ENCODE data around the gene B3GNT8.
"Not testable (repeated sequence)": the region's sequence is repeated elsewhere in the genome, so short reads cannot be mapped to it uniquely, and the experiment has no call there.

The B3GNT8 gene

DNA sequence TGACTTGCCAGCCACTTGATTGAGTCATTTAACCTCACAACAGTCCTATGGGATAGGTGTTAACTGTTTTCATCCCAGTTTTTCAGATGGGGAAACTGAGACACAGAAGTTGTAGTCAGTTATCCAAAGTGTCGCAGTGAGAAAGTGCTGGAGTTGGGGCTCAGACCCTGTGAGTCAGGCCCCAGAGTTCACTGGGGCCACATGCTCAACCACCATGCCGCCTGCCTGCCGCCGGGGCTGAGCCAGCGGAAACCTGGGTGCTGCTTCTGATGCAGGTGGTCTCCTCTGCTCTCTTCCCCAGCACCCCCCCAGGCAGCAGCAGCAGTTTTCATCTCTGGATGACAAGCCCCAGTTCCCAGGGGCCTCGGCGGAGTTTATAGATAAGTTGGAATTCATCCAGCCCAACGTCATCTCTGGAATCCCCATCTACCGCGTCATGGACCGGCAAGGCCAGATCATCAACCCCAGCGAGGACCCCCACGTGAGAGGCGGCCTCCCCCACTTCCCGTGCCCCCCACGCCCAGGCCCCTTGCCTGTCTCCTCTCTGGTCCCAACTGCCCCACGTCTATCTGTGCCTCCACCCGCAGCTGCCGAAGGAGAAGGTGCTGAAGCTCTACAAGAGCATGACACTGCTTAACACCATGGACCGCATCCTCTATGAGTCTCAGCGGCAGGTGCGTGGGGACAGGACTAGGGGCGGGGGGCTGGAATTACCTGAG is 16.7 kb downstream of the B3GNT8 start:
- Histone ChIP-seq H3K4me3 (ENCODE audit: low read length) (no peak overlapping the region), H3K36me3 (ENCODE audit: control insufficient read depth, low read depth, low read length) (no peaks in the 10 kb centered on the region), H3K9ac (ENCODE audit: low read length) (no peak overlapping the region), H3K4me1 (ENCODE audit: control insufficient read depth, low read depth, low read length) (peaks cover 6% of the 10 kb centered on the region), H3K9me3 (ENCODE audit: control insufficient read depth, low read depth, low read length) (no peaks in the 10 kb centered on the region), H3K27me3 (ENCODE audit: control insufficient read depth, insufficient read depth, low read length) (no peaks in the 10 kb centered on the region), H3K27ac (ENCODE audit: low read length) (no peak overlapping the region)

DNA sequence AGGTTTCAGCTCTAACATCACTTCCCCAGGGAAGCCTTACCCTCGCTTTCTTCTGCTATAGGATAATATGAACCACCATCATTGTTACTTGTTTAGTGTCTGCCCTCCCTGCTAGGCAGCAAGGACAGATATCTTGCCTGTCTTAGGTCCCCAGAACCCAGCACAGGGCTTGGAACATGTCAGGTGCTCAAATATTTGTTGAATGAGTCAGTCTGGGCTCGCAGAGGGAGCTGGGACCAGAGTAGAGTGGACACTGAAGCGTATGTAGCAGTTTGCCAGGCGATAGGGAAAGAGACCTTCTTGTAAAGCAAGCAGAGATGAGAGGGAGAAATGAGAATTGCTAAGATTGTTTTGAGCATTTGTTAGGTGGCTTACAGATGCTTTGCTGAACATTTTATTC is 17.9 kb downstream of the B3GNT8 start:
- H3K4me3 ChIP-seq (ENCODE audit: low read length) = no peak overlapping the region
- H3K4me1 ChIP-seq (ENCODE audit: control insufficient read depth, low read depth, low read length) = peaks cover 6% of the 10 kb centered on the region
- H3K27ac ChIP-seq (ENCODE audit: low read length) = no peak overlapping the region
- no peaks in the 10 kb centered on the region for H3K9me3 ChIP-seq (ENCODE audit: control insufficient read depth, low read depth, low read length)
- H3K27me3 ChIP-seq (ENCODE audit: control insufficient read depth, insufficient read depth, low read length) = no peaks in the 10 kb centered on the region
- H3K9ac ChIP-seq (ENCODE audit: low read length) = no peak overlapping the region
- no peaks in the 10 kb centered on the region for H3K36me3 ChIP-seq (ENCODE audit: control insufficient read depth, low read depth, low read length)

DNA sequence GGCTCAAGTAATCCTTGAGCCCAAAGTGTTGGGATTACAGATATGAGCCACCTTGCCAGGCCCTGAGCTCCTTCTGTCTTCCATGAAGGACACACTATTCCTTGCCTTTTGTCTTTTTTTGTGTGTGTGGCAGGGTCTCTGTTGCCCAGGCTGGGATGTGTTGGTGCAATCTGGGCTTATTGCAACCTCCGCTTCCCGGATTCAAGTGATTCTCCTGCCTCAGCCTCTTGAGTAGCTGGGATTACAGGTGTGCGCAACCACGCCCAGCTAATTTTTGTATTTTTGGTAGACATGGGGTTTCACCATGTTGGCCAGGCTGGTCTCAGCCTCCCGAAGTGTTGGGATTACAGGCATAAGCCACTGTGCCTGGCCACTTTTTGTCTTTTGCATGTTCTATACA is 18.3 kb downstream of the B3GNT8 start:
- not testable (repeated sequence) for H3K9me3 ChIP-seq (ENCODE audit: control insufficient read depth, low read depth, low read length); H3K4me3 ChIP-seq (ENCODE audit: low read length); H3K27ac ChIP-seq (ENCODE audit: low read length); H3K9ac ChIP-seq (ENCODE audit: low read length); H3K4me1 ChIP-seq (ENCODE audit: control insufficient read depth, low read depth, low read length); H3K27me3 ChIP-seq (ENCODE audit: control insufficient read depth, insufficient read depth, low read length); H3K36me3 ChIP-seq (ENCODE audit: control insufficient read depth, low read depth, low read length)

DNA sequence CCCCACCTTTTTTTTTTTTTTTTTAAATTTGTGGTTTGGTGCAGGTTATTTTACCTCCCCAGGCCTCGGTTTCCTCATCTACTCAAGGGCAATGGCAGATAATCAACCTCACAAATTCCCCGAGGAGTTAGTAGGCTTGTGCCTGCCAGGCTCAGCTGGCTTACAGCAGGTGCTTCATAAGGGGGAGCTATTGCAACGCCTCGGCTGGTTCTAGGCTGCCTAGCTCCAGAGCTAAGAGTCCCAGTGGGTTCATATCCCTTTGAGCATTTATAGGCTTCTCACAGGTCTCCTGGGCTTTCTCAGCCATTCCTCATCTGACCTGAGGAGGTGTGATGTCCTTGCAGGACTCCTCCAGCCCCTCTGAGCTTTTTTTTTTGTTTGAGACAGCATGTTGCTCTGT is 18.9 kb downstream of the B3GNT8 start:
- Histone ChIP-seq H3K27me3 (ENCODE audit: control insufficient read depth, insufficient read depth, low read length) (no peaks in the 10 kb centered on the region), H3K9me3 (ENCODE audit: control insufficient read depth, low read depth, low read length) (no peaks in the 10 kb centered on the region), H3K9ac (ENCODE audit: low read length) (no peak overlapping the region), H3K36me3 (ENCODE audit: control insufficient read depth, low read depth, low read length) (no peaks in the 10 kb centered on the region), H3K27ac (ENCODE audit: low read length) (no peak overlapping the region), H3K4me1 (ENCODE audit: control insufficient read depth, low read depth, low read length) (peaks cover 6% of the 10 kb centered on the region), H3K4me3 (ENCODE audit: low read length) (no peak overlapping the region)

DNA sequence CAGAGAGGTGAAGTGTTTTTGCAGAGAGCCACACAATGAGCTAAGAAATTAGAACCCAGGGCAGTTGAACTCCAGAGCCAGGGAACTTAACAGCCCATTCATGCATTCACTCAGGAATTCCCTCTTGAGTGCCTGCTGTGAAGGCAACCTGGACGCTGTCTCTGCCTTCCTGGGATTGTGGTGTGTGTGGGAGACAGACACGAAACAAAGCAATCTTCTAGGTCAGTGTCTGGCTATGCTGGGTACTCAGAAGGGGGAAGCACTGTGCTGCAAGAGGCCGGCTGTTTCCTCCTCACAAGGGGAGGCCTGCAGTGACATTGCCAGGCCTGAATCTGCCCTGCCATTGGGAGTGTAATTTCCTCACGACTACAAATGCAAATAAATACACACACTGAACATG is 19.9 kb downstream of the B3GNT8 start:
- H3K9me3 ChIP-seq (ENCODE audit: control insufficient read depth, low read depth, low read length) = no peaks in the 10 kb centered on the region
- no peaks in the 10 kb centered on the region for H3K36me3 ChIP-seq (ENCODE audit: control insufficient read depth, low read depth, low read length)
- H3K27ac ChIP-seq (ENCODE audit: low read length) = no peak overlapping the region
- peaks cover 6% of the 10 kb centered on the region for H3K4me1 ChIP-seq (ENCODE audit: control insufficient read depth, low read depth, low read length)
- no peak overlapping the region for H3K9ac ChIP-seq (ENCODE audit: low read length)
- H3K27me3 ChIP-seq (ENCODE audit: control insufficient read depth, insufficient read depth, low read length) = no peaks in the 10 kb centered on the region
- no peak overlapping the region for H3K4me3 ChIP-seq (ENCODE audit: low read length)

DNA sequence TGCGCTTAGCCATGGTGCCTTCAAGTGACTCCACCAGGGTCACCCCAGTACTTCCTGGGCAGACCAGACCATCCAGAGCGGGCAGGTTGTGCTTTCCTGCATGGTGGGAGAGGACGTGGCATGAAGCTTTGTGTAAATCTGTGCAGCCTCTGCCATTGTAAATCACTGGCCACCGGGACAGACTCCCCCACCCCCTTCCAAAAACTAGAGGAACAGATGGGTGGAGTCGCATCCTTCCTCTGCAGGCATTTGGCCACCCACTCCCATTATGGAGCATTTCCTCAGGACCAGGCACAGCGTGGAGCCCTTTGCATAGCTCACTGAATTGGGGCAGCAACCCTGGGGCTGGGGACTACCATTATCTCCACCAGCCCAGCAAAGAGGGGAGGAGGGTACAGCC is 21.4 kb downstream of the B3GNT8 start:
- H3K27ac ChIP-seq (ENCODE audit: low read length) = no peak overlapping the region
- no peaks in the 10 kb centered on the region for H3K9me3 ChIP-seq (ENCODE audit: control insufficient read depth, low read depth, low read length)
- H3K36me3 ChIP-seq (ENCODE audit: control insufficient read depth, low read depth, low read length) = no peaks in the 10 kb centered on the region
- no peak overlapping the region for H3K9ac ChIP-seq (ENCODE audit: low read length)
- peaks cover 6% of the 10 kb centered on the region for H3K4me1 ChIP-seq (ENCODE audit: control insufficient read depth, low read depth, low read length)
- H3K4me3 ChIP-seq (ENCODE audit: low read length) = no peak overlapping the region
- H3K27me3 ChIP-seq (ENCODE audit: control insufficient read depth, insufficient read depth, low read length) = no peaks in the 10 kb centered on the region

DNA sequence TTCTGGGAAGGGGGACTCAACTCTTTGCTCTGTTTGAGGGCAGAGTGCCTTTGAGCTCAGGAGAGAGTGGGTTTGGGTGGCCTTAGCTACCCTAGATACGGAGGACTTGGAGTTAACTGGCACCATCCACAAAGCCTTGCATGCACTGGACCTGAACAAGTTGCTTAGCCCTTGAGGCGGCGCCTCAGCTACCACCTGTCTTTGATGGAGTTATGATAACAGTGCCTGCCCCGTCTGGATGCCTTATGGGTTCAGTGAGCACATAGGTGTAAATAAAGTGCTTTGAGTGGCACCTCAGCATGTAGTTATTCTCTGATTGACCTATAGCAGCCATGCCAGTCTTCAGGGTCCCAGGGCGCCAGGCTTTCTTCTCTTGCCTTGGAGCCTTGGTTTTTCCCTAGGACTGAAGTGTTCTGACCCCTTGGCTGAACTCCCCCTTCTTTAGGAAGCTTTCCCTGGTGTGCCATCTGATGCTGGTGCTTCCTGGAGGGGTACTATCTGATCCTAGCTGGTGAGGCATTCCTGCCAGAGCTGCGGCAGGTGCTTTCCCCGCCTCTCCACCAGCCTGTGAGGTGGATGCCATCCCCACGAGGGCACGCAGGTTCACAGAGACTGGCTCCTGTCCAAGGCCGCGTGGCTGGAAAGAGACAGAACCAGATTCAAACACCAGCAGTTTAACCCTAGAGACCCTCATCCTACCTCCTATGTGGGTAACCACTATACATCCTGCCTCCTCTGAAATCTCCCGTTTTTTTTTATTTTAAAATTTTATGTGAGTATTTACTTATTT is 23.8 kb downstream of the B3GNT8 start:
- H3K27ac ChIP-seq (ENCODE audit: low read length) = no peak overlapping the region
- no peaks in the 10 kb centered on the region for H3K9me3 ChIP-seq (ENCODE audit: control insufficient read depth, low read depth, low read length)
- peaks cover 10% of the 10 kb centered on the region for H3K4me1 ChIP-seq (ENCODE audit: control insufficient read depth, low read depth, low read length)
- no peak overlapping the region for H3K4me3 ChIP-seq (ENCODE audit: low read length)
- H3K36me3 ChIP-seq (ENCODE audit: control insufficient read depth, low read depth, low read length) = no peaks in the 10 kb centered on the region
- no peak overlapping the region for H3K9ac ChIP-seq (ENCODE audit: low read length)
- H3K27me3 ChIP-seq (ENCODE audit: control insufficient read depth, insufficient read depth, low read length) = no peaks in the 10 kb centered on the region

DNA sequence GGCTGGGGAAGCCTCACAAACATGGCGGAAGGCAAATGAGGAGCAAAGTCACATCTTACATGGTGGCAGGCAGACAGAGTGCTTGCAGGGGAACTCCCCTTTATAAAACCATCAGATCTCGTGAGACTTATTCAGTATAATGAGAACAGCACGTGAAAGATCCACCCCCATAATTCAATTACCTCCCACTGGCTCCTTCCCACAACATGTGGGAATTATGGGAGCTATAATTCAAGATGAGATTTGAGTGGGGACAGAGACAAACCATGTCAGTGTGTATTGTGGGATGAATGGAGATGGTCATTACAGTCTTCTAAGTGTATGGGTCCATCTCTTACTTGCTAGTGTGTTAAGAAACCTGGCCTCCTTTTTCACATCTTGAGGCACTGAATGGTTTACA is 25.2 kb downstream of the B3GNT8 start:
- H3K27me3 ChIP-seq (ENCODE audit: control insufficient read depth, insufficient read depth, low read length) = no peaks in the 10 kb centered on the region
- H3K4me1 ChIP-seq (ENCODE audit: control insufficient read depth, low read depth, low read length) = peaks cover 6% of the 10 kb centered on the region
- H3K4me3 ChIP-seq (ENCODE audit: low read length) = no peak overlapping the region
- no peak overlapping the region for H3K27ac ChIP-seq (ENCODE audit: low read length)
- no peaks in the 10 kb centered on the region for H3K9me3 ChIP-seq (ENCODE audit: control insufficient read depth, low read depth, low read length)
- H3K9ac ChIP-seq (ENCODE audit: low read length) = no peak overlapping the region
- H3K36me3 ChIP-seq (ENCODE audit: control insufficient read depth, low read depth, low read length) = no peaks in the 10 kb centered on the region

DNA sequence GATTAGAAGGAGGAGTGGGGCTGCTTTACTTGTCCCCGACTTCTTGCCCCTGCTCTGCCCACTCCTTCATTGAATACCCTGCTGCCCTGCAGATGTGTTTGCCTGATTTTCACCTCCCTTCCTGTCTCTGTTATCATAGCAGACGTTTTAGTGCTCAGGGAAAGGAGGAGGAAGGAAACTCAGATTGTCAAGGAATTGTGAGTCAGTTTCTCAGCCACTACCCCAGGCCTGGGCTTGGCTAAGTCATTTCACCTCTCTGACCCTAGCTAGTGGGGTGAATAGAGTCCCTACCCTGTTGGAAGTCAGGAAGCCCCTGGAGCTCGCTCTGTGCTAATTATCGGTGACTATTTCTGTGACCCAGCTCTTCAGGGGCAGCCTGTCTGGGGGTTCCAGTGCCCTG is 25.7 kb downstream of the B3GNT8 start:
- H3K4me1 ChIP-seq (ENCODE audit: control insufficient read depth, low read depth, low read length) = peaks cover 6% of the 10 kb centered on the region
- H3K4me3 ChIP-seq (ENCODE audit: low read length) = no peak overlapping the region
- no peaks in the 10 kb centered on the region for H3K9me3 ChIP-seq (ENCODE audit: control insufficient read depth, low read depth, low read length)
- H3K36me3 ChIP-seq (ENCODE audit: control insufficient read depth, low read depth, low read length) = no peaks in the 10 kb centered on the region
- no peaks in the 10 kb centered on the region for H3K27me3 ChIP-seq (ENCODE audit: control insufficient read depth, insufficient read depth, low read length)
- H3K9ac ChIP-seq (ENCODE audit: low read length) = no peak overlapping the region
- no peak overlapping the region for H3K27ac ChIP-seq (ENCODE audit: low read length)

DNA sequence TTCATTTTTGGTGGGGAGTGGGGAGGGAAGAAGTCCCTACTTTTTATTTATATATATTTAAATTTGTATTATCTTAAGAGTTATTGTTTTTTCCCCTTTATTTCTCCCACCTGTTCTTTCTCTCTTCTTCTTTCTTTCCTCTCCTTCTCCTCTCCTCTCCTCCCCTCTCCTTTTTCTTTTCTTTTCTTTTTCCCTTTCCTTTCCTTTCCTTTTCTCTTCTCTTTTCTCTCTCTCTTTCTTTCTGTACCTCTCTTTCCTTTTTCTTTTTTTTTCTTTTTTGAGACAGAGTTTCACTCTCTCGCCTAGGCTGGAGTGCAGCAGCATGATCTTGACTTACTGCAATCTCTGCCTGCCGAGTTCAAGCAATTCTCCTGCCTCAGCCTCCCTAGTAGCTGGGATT is 27.6 kb downstream of the B3GNT8 start:
- no peaks in the 10 kb centered on the region for H3K27me3 ChIP-seq (ENCODE audit: control insufficient read depth, insufficient read depth, low read length)
- peaks cover 6% of the 10 kb centered on the region for H3K4me1 ChIP-seq (ENCODE audit: control insufficient read depth, low read depth, low read length)
- H3K9me3 ChIP-seq (ENCODE audit: control insufficient read depth, low read depth, low read length) = no peaks in the 10 kb centered on the region
- H3K27ac ChIP-seq (ENCODE audit: low read length) = no peak overlapping the region
- H3K4me3 ChIP-seq (ENCODE audit: low read length) = no peak overlapping the region
- peaks cover 3% of the 10 kb centered on the region for H3K36me3 ChIP-seq (ENCODE audit: control insufficient read depth, low read depth, low read length)
- no peak overlapping the region for H3K9ac ChIP-seq (ENCODE audit: low read length)

DNA sequence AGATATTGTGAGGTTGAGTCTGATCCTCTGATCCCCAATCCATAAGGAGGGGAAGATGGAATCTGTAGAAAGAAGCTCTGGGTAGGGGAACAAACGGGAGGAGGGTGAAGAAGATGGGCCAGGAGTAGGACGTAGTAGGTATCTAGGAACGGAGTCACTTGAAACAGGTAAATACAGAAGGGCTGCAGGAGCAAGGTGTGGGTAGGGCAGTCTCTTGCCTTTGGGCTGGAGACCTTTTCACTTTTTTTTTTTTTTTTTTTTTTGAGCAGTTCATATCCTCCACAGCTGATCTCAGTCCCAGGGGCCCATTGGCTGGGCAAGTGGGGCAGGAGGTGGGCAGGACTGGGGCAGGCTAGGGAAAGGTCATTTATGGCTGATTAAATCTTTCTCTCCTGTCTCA is 28.1 kb downstream of the B3GNT8 start:
- Histone ChIP-seq H3K4me3 (ENCODE audit: low read length) (peak overlapping the region; percentile 99), H3K9me3 (ENCODE audit: control insufficient read depth, low read depth, low read length) (no peaks in the 10 kb centered on the region), H3K27me3 (ENCODE audit: control insufficient read depth, insufficient read depth, low read length) (no peaks in the 10 kb centered on the region), H3K4me1 (ENCODE audit: control insufficient read depth, low read depth, low read length) (peaks cover 6% of the 10 kb centered on the region), H3K9ac (ENCODE audit: low read length) (no peak overlapping the region), H3K36me3 (ENCODE audit: control insufficient read depth, low read depth, low read length) (peaks cover 3% of the 10 kb centered on the region), H3K27ac (ENCODE audit: low read length) (no peak overlapping the region)

DNA sequence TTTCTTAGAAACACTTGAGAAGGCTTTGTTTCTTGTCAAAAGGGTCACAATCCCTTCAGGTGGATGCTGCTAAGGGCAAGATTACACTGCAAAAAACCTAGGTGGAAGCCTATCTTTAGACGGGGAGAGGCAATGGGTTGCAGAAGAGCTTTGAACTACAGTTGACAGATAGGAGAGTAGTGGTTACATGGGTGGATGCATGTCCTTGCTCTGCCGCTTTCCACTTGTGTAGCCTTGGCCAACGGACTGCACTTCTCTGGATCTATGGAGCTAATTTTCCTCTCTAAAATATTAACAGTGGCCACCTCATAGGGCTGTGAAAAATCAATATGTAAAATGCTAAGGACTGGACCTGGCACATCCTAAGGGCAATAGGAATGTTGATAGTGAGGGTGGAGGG is 28.6 kb downstream of the B3GNT8 start:
- Histone ChIP-seq H3K4me3 (ENCODE audit: low read length) (peak overlapping the region; percentile 99), H3K9me3 (ENCODE audit: control insufficient read depth, low read depth, low read length) (no peaks in the 10 kb centered on the region), H3K27me3 (ENCODE audit: control insufficient read depth, insufficient read depth, low read length) (no peaks in the 10 kb centered on the region), H3K9ac (ENCODE audit: low read length) (peak overlapping the region; percentile 97), H3K36me3 (ENCODE audit: control insufficient read depth, low read depth, low read length) (peaks cover 3% of the 10 kb centered on the region), H3K4me1 (ENCODE audit: control insufficient read depth, low read depth, low read length) (peaks cover 6% of the 10 kb centered on the region), H3K27ac (ENCODE audit: low read length) (no peak overlapping the region)
